Skeletal muscle satellite cell (primary cell): Measurements from ENCODE around the gene ATF7IP2.
"Not testable (repeated sequence)": the region's sequence is repeated elsewhere in the genome, so short reads cannot be mapped to it uniquely, and the experiment has no call there.

Experiments used
- H3K27me3 ChIP-seq: 2 replicates; pipeline ENCODE4 v1.7.0; 2013; ENCODE audit warnings: low read length; ENCODE audit not compliant: control insufficient read depth, insufficient read depth
- H3K36me3 ChIP-seq: 2 replicates; pipeline ENCODE4 v1.7.0; 2013; ENCODE audit warnings: mild to moderate bottlenecking, control low read depth, low read length; ENCODE audit not compliant: insufficient read depth
- H3K4me1 ChIP-seq: 2 replicates; pipeline ENCODE4 v1.7.0; 2013; ENCODE audit warnings: low read length; ENCODE audit not compliant: control insufficient read depth, insufficient read depth
- H3K4me2 ChIP-seq: 2 replicates; pipeline ENCODE4 v1.7.0; 2013; ENCODE audit warnings: mild to moderate bottlenecking, low read length
- H3K4me3 ChIP-seq: 2 replicates; pipeline ENCODE4 v1.7.0; 2013; ENCODE audit warnings: low read length
- H3K9ac ChIP-seq: 2 replicates; pipeline ENCODE4 v1.7.0; 2013; ENCODE audit warnings: mild to moderate bottlenecking, low read depth, low read length, moderate library complexity
- H3K9me3 ChIP-seq: replicated peaks from 2 replicates; pipeline ENCODE4 v1.7.0; 2013; ENCODE audit warnings: mild to moderate bottlenecking, control low read depth, low read length

ATF7IP2 gene

DNA sequence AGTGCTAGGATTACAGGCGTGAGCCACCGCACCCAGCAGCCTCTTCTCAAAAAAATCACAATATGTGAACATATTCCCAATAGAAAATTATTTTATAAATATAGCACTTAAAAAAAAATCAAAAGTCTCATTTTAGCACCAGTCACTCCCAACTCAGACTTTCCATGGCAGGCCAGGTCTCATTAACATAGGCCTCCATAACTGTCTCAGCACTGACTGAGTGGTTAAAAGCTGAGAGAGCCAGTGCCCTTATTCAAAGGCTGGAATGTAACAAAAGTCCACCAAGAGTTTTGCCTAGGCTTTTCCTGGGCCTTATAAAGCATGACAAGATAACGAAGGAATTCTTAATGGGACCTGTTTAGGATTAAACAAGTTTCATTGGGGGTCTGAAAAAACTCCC lies 114.7 kb downstream of the ATF7IP2 start:
- Histone ChIP-seq H3K9ac (no peak overlapping the region), H3K36me3 (no peaks in the 10 kb centered on the region), H3K4me2 (no peak overlapping the region), H3K9me3 (no peaks in the 10 kb centered on the region), H3K27me3 (no peaks in the 10 kb centered on the region), H3K4me1 (no peaks in the 10 kb centered on the region), H3K4me3 (no peak overlapping the region)

DNA sequence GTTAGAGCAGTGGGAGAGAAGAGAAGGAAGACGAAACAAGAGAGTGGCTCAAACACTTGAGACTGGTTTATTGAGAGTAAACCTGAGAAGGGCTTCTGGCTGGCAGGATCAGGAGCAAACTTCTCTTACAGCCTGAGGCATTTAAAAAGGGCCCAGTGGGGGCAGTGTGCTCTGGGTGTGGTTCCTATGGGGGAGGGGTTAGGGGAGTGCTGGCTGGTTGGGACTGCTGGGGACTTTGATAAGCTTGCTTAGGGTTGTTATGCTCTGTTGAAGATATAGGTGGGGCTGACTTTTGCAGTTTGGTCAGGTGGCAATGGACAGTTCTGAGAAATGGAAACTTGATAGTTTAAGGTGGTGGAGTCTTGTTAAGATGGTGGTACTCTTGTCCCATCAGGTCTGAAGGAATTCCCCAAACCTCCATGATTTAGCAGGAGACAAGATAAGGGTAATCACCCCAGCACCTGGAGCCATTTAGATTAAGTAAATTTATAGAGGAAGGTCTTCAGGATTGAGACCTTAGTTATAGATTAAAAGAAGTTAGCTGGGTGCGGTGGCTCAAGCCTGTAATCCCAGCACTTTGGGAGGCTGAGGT lies 115.3 kb downstream of the ATF7IP2 start:
- Histone ChIP-seq H3K9ac (no peak overlapping the region), H3K9me3 (no peaks in the 10 kb centered on the region), H3K27me3 (no peaks in the 10 kb centered on the region), H3K36me3 (no peaks in the 10 kb centered on the region), H3K4me2 (no peak overlapping the region), H3K4me3 (no peak overlapping the region), H3K4me1 (no peaks in the 10 kb centered on the region)

DNA sequence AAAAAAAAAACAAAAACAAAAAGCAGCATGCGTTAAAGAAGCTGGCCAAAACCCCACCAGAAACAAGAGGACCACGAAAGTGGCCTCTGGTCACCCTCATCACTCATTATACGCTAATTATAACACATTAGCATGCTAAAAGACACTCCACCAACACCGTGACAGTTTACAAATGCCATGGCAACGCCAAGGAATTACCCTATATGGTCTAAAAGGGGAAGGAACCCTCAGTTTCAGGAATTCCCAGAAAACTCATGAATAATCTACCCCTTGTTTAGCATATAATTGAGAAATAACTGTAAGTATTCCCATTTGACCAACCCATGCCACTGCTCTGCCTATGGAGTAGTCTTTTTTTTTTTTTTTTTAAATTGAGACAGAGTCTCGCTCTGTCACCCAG lies 116.9 kb downstream of the ATF7IP2 start:
- Histone ChIP-seq H3K9ac (no peak overlapping the region), H3K27me3 (no peaks in the 10 kb centered on the region), H3K4me3 (no peak overlapping the region), H3K4me2 (no peak overlapping the region), H3K36me3 (no peaks in the 10 kb centered on the region), H3K9me3 (no peaks in the 10 kb centered on the region), H3K4me1 (no peaks in the 10 kb centered on the region)

DNA sequence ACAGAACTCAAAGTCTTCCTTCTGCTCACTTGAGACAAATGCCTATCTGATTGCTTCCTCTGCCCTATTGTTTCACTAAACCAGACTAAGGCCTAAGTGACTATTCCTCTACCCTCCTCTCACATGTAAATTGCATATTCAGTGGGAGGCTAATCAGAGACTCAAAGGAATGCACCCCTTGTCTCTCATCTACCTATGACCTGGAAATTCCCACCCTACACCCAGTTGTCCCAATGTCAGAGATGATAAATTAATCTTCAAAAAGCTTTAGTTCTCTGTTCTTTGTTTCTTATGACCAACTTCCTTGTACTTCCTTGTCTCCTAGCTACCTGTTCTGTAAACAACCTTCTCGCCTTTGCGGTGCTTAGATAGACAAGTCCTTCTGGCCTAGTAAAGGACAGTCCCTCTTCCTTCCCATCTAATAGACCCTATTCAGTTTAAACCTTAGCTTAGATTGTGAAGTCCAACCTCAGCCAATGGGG lies 118.6 kb downstream of the ATF7IP2 start:
- Histone ChIP-seq H3K4me3 (no peak overlapping the region), H3K4me1 (no peaks in the 10 kb centered on the region), H3K9me3 (no peaks in the 10 kb centered on the region), H3K27me3 (no peaks in the 10 kb centered on the region), H3K36me3 (no peaks in the 10 kb centered on the region), H3K4me2 (no peak overlapping the region), H3K9ac (no peak overlapping the region)

DNA sequence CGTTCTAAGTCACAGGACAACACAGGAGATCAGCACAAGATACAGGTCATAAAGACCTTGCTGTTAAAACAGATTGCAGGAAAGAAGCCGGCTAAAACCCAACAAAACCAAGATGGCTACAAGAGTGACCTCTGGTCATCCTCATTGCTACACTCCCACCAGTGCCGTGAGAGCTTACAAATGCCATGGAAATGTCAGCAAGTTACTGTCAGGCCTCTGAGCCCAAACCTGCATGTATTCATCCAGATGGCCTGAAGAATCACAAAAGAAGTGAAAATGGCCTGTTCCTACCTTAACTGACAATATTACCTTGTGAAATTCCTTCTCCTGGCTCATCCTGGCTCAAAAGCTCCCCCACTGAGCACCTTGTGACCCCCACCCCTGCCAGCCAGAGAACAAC lies 119.4 kb downstream of the ATF7IP2 start:
- not testable (repeated sequence) for H3K36me3 ChIP-seq, H3K4me1 ChIP-seq, H3K27me3 ChIP-seq, H3K9me3 ChIP-seq, H3K4me3 ChIP-seq, H3K9ac ChIP-seq, H3K4me2 ChIP-seq

DNA sequence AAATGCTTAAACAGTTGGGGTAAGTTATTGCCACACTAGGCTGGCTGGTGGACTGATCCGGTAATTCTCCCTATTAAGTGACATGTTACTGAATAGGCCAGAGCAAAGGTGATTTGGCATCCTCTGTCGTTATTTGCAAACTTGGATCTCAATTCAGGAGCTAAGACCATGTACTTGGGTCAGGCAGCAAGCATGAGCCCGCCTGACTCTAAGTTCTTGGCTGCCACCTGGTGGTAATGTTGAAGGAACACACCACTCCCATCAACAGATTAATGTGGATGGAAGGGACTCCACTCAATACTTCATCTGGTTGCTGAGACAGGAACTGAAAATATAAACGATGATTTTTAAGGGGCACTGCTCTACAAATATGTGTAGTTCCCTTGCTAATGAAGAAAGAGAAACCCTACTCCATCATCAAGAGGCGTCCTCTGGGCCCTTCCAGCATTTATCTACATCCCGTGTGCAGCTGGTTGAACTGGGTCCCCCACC lies 123.7 kb downstream of the ATF7IP2 start:
- Histone ChIP-seq H3K9ac (no peak overlapping the region), H3K4me3 (no peak overlapping the region), H3K27me3 (no peaks in the 10 kb centered on the region), H3K4me2 (no peak overlapping the region), H3K4me1 (no peaks in the 10 kb centered on the region), H3K36me3 (no peaks in the 10 kb centered on the region), H3K9me3 (no peaks in the 10 kb centered on the region)

DNA sequence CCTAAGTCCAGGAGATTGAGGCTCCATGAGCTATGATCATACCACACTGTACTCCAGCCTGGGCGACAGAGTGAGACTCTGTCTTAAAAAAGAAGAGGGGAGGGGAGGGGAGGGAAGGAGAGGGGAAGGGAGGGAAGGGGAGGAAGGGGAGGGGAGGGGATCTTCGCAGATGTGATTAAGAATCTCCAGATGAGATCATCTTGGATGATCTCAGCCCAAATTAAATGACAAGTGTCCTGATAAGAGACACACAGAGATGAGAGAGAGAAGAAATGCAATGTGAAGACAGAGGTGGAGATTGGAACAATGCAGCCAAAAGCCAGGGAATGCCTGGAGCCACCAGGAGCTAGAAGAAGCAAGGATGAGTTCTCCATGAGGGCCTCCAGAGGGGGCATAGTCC lies 124.4 kb downstream of the ATF7IP2 start:
- Histone ChIP-seq H3K4me3 (no peak overlapping the region), H3K27me3 (no peaks in the 10 kb centered on the region), H3K9me3 (no peaks in the 10 kb centered on the region), H3K4me1 (peaks cover 4% of the 10 kb centered on the region), H3K9ac (no peak overlapping the region), H3K36me3 (no peaks in the 10 kb centered on the region), H3K4me2 (no peak overlapping the region)

DNA sequence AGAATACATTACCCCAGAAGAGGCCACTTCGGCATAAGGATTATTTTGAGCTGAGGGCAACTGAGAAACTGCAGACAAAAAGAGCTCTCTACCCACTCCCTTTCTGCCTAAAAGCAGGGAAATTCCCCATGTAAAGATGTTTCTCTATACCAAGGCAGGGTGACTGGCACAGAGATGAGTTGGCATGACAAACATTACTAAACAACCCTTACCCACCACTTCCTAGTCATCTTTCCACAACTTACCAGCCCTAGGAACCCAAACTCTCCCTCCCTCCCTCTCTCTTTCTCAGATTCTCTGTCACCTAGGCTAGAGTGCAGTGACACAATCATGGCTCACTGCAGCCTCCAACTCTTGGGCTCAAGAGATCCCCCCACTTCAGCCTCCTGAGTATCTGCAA lies 126.0 kb downstream of the ATF7IP2 start:
- Histone ChIP-seq H3K4me3 (no peak overlapping the region), H3K4me1 (peaks cover 4% of the 10 kb centered on the region), H3K9ac (no peak overlapping the region), H3K9me3 (no peaks in the 10 kb centered on the region), H3K36me3 (no peaks in the 10 kb centered on the region), H3K27me3 (no peaks in the 10 kb centered on the region), H3K4me2 (no peak overlapping the region)

DNA sequence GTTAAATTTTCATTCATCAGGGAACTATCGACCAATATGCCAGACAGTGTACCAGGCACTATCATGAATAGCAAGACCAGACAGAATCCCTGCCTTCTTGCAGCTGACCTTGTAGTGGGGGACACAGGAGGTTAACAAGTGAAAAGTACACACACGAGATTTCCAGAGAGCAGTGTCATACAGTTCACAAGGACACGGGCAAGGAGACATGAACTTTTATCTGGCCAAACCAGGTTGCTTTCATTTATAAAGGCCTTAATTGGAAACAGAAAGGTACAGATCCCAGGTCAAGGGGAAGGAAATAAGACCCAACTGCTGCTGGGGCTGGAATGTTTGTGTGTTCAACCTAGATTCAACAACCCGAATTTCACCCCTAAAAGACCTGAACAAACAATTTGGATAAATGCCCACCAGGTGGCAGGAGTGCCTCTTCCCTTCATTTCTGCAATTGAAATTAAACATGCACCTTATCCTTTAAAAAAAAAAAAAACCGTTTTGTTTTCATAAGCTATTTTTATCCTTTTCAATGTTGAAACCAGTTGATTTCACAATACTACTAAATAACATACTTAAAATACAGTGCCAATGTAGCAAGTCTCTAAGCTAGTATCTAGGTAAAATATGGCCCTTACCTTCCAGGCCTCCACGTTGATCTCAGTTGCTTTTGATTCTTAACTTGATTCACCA lies 128.7 kb downstream of the ATF7IP2 start:
- Histone ChIP-seq H3K36me3 (no peaks in the 10 kb centered on the region), H3K9me3 (no peaks in the 10 kb centered on the region), H3K4me2 (no peak overlapping the region), H3K27me3 (no peaks in the 10 kb centered on the region), H3K4me1 (peaks cover 4% of the 10 kb centered on the region), H3K9ac (no peak overlapping the region), H3K4me3 (no peak overlapping the region)

DNA sequence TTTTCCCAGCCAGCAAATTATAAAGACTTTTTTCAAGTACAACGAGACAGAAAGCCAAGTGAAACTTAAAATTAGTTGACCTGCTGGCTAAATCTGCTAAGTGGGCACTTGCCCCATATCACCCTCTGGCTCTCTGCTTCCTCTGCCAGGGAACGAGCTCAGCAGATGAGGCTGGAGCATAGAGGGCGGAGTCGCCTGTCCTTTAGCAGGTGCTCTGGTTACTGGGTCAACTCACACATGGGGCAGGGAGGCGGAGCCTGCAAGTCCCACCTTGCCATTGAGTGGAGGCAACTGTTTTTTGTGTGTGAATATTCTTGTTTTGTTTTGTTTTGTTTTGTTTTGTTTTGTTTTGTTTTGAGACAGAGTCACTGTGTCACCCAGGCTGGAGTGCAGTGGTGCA lies 132.0 kb downstream of the ATF7IP2 start:
- no peak overlapping the region for H3K9ac ChIP-seq
- no peaks in the 10 kb centered on the region for H3K9me3 ChIP-seq
- no peaks in the 10 kb centered on the region for H3K36me3 ChIP-seq
- H3K4me1 ChIP-seq: peaks cover 17% of the 10 kb centered on the region
- no peak overlapping the region for H3K4me2 ChIP-seq
- no peak overlapping the region for H3K4me3 ChIP-seq
- no peaks in the 10 kb centered on the region for H3K27me3 ChIP-seq

DNA sequence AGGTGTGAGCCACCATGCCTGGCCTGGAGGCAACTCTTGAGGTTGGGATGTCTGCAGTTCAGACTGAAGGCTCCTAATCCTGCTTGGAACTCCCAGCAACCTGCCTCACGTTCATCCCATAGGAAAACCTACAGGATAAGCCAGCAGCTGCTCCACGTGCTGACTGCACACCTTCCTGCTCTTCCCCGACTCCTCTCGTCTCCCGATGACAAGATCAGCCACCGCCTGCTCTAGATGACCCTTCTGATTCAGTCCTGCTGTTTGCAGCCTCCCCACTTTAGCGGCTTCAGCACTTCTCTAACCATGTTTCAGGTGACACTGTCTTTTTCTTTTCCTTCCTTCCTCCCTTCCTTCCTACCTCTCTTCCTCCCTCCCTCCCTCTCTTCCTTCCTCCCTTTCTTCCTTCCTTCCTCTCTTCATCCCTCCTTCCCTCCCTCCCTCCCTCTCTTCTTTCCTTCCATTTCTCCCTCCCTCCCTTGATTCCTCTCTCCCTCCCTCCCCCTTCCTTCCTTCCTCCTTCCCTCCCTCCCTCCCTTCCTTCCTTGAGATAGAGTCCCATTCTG lies 132.7 kb downstream of the ATF7IP2 start:
- no peak overlapping the region for H3K4me3 ChIP-seq
- no peaks in the 10 kb centered on the region for H3K36me3 ChIP-seq
- H3K4me1 ChIP-seq: peaks cover 17% of the 10 kb centered on the region
- no peaks in the 10 kb centered on the region for H3K9me3 ChIP-seq
- no peak overlapping the region for H3K4me2 ChIP-seq
- H3K27me3 ChIP-seq: no peaks in the 10 kb centered on the region
- H3K9ac ChIP-seq: no peak overlapping the region

DNA sequence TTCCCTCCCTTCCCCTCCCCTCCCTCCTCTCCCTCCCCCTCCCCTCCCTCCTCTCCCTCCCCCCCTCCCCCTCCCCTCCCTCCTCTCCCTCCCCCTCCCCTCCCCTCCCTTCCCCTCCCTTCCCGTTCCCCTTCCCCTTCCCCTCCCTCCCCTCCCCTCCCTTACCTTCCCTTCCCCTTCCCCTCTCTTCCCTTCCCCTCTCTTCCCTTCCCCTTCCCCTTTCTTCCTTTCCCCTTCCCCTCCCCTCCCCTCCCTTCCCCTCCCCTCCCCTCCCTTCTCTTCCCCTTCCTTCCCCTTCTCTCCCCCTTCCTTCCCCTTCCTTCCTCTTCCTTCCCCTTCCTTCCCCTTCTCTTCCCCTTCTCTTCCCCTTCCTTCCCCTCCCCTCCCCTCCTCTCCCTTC lies 133.4 kb downstream of the ATF7IP2 start:
- Histone ChIP-seq H3K9ac (no peak overlapping the region), H3K27me3 (no peaks in the 10 kb centered on the region), H3K4me1 (peaks cover 17% of the 10 kb centered on the region), H3K36me3 (no peaks in the 10 kb centered on the region), H3K9me3 (no peaks in the 10 kb centered on the region), H3K4me3 (no peak overlapping the region), H3K4me2 (no peak overlapping the region)
